Mucosa of gallbladder (tissue), 1 donor: ENCODE results near the gene PCBP3. TPM values are rescaled to one million over a fixed set of nuclear protein-coding genes. Genes with fewer than 3 reads are reported as not detected.

ENCODE experiments used
- DNase-seq: peaks from one replicate; pipeline ENCODE4 v3.0.0-alpha.2; 2020; ENCODE audit warnings: low spot score
- total RNA-seq: library from RNA; stranded (reverse); gene quantifications from one replicate; pipeline ENCODE4 v1.2.1, GENCODE V29; 2021
- donor health status: DM: no; HTN: no; CAD: no.

PCBP3 gene
- total RNA-seq, 1 donor from 2014 or later, result 2.1 TPM

GRCh38 chr21:45787371-45787770, 143.8 kb downstream of the PCBP3 start:
- no peak for DNase-seq

- DNase-seq, result no peak
These were observed 144.7 kb downstream of the PCBP3 start for GRCh38 chr21:45788198-45788597.

- no peak for DNase-seq
These were observed 145.3 kb downstream of the PCBP3 start for GRCh38 chr21:45788637-45789506.

- DNase-seq, result no peak
These were observed 146.9 kb downstream of the PCBP3 start for GRCh38 chr21:45790427-45790826.

- no peak for DNase-seq
These were observed 148.3 kb downstream of the PCBP3 start for GRCh38 chr21:45791562-45792418.

- no peak for DNase-seq
These were observed 149.3 kb downstream of the PCBP3 start for GRCh38 chr21:45792682-45793383.

GRCh38 chr21:45794027-45794426, 150.5 kb downstream of the PCBP3 start:
- DNase-seq, result no peak

GRCh38 chr21:45796003-45796402, 152.5 kb downstream of the PCBP3 start:
- no peak for DNase-seq

- no peak for DNase-seq
These were observed 153.8 kb downstream of the PCBP3 start for GRCh38 chr21:45797338-45797737.

GRCh38 chr21:45799765-45800338, 156.3 kb downstream of the PCBP3 start:
- no peak for DNase-seq

- DNase-seq, result no peak
These were observed 157.0 kb downstream of the PCBP3 start for GRCh38 chr21:45800339-45801080.

- DNase-seq, result no peak
These were observed 157.8 kb downstream of the PCBP3 start for GRCh38 chr21:45801129-45801964.

- DNase-seq, result no peak
These were observed 158.5 kb downstream of the PCBP3 start for GRCh38 chr21:45801989-45802388.

GRCh38 chr21:45802425-45802824, 158.9 kb downstream of the PCBP3 start:
- no peak for DNase-seq

- no peak for DNase-seq
These were observed 159.6 kb downstream of the PCBP3 start for GRCh38 chr21:45802956-45803617.

- no peak for DNase-seq
These were observed 160.3 kb downstream of the PCBP3 start for GRCh38 chr21:45803618-45804340.

- DNase-seq, result no peak
These were observed 161.3 kb downstream of the PCBP3 start for GRCh38 chr21:45804809-45805313.

GRCh38 chr21:45805321-45805720, 161.8 kb downstream of the PCBP3 start:
- no peak for DNase-seq

GRCh38 chr21:45806042-45806441, 162.5 kb downstream of the PCBP3 start:
- DNase-seq, result no peak
